HG03354 (cell line): ENCODE measurements around the gene CAV1.

Experiments used
- ATAC-seq: cut with Tn5 transposase; IDR thresholded peaks from one replicate; pipeline ENCODE4 v1.9.1; 2021; ENCODE audit warnings: mild to moderate bottlenecking; ENCODE audit not compliant: unreplicated experiment, poor library complexity, severe bottlenecking

Gene CAV1

DNA sequence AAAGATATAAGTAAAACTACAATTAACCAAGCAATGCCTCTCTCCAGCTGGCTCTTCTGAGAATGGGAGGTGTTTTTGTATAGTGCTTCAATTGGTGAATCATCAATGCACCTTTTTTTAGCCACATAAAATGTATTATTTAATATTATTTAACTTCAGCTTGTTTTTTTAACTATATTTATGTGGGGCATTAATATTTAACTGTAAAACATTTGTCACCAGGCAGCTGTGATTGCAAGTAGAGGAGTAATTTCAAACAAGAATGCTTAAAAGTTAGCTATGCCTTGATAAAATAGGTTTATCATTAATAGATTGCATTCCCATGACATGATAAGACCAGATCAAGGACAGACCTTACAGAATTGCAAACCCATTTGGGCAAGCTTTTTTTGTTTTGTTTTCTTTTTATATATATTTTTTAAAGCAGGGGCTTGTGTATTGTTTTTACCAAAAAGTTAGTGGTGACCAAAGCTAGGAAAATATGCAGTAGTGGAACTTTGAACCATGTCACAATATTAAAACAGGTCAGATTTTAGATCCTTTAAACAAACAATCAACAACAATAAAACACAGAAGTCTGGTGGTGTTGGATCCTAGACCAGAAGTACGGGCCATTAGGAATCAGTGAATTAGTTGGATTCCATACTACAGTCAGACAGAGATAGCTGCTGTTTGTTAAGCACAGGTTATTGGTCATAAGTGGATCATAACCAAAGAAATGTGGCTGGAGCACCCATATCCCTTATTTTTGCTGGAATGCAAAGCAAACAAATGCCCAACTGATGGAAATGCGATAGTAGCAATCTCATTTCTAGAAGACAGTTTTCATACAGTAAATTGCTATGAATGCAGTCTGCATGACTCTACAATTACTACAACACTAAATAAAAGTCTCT, 22.4 kb upstream of the CAV1 start:
- ATAC-seq: no peak

- ATAC-seq: no peak
Observed at GRCh38 chr7:116503835-116504234, 21.0 kb upstream of the CAV1 start.

DNA sequence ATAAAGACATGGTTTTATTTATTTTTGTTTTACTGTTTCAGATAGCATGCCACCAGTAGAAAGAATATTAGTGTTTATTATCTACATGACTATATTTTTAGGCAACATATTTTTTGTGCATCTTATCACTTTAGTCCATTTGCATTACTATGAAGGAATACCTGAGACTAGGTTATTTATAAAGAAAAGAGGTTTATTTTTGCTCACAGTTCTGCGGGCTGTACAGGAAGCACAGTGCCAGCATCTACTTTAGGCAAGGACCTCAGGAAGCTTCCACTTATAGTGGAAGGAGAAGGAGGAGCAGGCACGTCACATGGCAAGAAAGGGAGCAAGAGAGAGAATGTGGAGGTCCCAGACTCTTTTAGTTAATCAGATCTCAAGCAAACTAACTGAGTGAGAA, 19.6 kb upstream of the CAV1 start:
- ATAC-seq: no peak

DNA sequence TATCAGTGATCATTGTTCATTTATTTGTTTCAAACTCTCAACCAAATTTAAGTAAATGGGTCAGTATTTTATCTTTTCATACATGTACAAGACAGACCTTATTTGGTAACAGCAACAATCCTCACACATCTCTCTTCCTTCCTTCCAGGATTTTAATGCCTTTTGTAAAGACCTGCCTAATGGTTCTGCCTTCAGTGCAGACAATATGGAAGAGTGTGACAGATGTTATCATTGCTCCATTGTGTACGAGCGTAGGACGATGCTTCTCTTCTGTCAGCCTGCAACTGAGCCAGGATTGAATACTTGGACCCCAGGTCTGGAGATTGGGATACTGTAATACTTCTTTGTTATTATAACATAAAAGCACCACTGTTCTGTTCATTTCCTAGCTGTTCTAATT, 19.0 kb upstream of the CAV1 start:
- ATAC-seq: no peak

- no peak for ATAC-seq
Observed at GRCh38 chr7:116509982-116510579, 14.8 kb upstream of the CAV1 start.

DNA sequence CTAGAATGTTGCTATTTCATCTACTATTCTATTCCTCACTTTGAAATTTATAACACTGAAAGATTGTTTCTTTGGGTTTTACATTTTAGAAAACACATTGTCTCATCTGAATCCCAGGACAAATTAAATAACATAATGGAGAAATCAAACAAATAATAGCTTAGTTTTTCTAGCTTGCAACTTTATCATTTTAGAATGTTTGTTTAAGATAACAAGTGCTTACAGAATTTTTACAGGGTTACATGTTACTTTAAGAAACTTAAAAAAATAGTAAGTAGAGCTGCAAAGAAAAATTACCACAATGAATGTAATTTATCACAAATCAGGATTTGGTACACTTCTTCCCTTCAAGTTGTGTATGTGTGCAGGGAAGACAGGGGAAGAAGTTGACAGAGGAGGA, 14.0 kb upstream of the CAV1 start:
- ATAC-seq: no peak

GRCh38 chr7:116511552-116512519, 13.0 kb upstream of the CAV1 start:
- ATAC-seq: peak; percentile 99

- peak; percentile 1 for ATAC-seq
Observed at GRCh38 chr7:116512520-116513188, 12.2 kb upstream of the CAV1 start.

DNA sequence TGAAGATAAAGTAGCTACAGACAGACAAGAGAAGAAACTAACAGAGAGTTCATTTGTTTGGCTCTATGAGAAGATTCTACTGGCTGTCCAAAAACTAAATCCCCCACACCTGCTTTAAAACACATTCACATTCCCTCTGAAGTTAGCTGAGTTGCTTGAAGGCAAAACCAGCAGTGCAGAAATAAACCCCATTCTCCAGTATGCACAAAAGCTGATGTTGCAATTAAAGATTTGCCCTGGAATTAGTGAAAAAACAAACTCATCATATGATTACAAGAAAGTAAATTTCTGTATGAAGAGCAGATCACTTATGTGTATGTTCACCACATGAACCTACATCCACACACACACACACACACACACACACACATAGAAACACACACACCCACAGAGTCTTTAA, 9.3 kb upstream of the CAV1 start:
- ATAC-seq: no peak

DNA sequence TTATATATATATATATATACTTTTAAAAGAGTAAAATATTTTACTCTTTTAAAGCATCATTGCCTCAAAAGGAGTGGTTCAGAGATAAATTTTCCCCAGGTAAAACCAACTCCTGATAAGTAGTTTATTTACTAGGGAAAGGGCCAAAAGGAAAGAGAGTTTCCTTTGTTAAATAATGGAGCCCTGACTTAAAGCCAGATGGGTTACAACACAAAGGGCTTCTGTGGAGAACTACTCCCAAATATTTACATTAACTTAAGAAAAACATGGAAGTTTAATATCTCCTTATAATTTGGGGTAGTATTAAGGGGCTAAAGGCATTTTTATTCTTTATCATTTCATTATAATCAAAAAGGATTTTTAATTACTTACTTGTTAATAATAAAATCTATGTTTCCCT, 8.5 kb upstream of the CAV1 start:
- ATAC-seq: no peak

DNA sequence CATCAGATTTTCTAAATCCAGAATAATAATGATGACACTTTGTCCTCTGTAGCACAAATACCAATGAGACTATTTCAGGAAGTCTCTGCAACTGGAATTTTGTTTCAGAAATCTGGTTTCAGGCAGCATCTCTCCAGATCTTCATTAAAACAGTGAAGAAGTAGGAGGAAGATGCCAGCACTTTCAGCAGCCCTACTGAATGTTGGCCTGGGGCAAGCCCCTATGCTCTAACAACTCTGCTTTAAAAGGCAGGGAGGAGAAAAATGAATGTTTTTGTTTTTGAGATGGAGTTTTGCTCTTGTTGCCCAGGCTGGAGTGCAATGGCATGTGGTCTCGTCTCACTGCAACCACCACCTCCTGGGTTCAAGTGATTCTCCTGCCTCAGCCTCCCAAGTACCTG, 7.2 kb upstream of the CAV1 start:
- no peak for ATAC-seq

DNA sequence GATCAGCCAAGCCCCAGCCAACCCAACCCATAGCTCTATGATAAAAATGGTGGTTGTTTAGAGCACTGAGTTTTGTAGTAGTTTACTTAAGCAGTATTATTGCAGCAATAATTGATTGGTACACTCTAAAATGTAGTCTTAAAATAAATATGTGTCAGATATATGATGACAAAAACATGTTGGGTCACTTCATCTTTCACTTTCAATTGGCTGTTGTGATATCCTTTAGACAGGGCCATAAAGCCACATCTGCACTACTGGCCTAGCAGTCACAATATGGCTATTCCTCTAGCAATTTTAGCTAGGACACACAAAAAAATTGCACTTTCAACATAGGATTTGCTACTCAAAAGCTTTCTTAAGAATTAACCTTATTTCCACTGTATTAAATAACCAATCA, 5.9 kb upstream of the CAV1 start:
- peak; percentile 43 for ATAC-seq

GRCh38 chr7:116521046-116521664, 3.7 kb upstream of the CAV1 start:
- ATAC-seq: no peak

- no peak for ATAC-seq
Observed at GRCh38 chr7:116522247-116522646, 2.6 kb upstream of the CAV1 start.

GRCh38 chr7:116524221-116524608, 621 bp upstream of the CAV1 start:
- ATAC-seq: no peak

- ATAC-seq: peak; percentile 34
Observed at GRCh38 chr7:116525298-116525912, 569 bp downstream of the CAV1 start.

DNA sequence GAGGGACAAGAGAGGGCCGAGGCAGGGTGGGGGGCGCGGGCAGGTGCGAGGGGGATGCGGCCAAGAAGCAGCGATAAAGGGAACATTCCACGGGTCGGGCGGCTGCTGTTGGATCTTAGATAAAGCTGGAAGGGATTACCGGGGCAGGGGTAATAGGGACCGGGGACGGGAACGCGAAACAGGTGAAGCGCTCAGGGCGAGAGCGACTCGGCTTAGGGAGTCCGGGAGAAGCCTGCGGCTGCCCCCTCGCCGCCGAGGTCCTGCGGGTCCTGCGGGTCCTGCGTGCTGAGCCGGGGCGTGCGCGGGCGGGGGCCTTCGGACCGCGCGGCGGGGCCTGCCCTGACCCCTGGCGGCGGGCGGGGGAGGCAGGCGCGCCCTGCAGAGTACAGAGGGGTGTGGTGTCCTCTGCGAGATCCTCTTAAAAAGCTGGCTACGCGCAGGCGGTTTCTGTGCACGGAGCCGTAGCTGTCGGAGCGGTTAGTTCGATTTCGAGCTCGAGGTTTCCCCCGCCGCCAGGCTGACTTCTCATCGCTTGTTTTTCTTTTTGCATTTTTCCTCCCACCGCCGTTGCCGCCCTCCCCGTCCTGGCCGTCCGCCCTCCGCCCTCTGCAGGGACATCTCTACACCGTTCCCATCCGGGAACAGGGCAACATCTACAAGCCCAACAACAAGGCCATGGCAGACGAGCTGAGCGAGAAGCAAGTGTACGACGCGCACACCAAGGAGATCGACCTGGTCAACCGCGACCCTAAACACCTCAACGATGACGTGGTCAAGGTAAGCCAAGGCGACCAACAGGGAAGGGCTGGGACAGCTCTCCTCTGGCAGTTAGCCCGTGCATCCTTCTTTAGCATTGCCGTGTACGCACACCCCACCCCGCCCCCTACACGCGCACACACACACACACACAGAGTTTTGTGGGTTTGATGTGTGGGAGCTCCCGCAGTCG, 1.4 kb downstream of the CAV1 start:
- ATAC-seq: peak; percentile 93

- no peak for ATAC-seq
Observed at GRCh38 chr7:116526897-116527296, 2.1 kb downstream of the CAV1 start.
